UCSD-AML1 (cell line): ENCODE data around the gene NAALAD2.
"Not testable (repeated sequence)": the region's sequence is repeated elsewhere in the genome, so short reads cannot be mapped to it uniquely, and the experiment has no call there.

Experiments used
- DNase-seq: peaks from one replicate; lab custom pipeline; 2025; ENCODE audit not compliant: unreplicated experiment; lab: John Stamatoyannopoulos, UW

NAALAD2 gene

DNA sequence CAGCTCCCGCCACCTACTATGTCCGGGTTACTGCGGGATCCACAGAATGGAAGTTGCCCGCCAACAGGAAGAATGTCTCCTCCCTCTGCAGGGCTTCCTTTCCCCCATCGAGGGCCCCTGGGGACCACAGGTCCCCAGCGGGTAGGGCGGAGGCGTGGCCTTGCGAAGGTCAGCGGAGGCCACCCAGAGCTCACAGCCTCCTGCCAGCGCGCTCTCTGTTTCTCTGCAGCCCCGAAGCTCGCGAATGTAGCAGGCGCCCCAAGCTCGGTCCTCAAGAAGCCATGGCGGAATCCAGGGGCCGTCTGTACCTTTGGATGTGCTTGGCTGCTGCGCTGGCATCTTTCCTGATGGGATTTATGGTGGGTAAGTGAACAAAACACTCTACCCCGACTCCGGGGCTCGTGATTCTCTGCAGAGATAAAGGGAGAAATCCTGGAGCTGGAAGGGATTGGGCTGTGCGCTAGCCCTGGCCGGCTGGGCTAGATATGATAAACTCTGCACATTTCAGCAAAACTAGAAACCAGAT, at the start of gene NAALAD2:
Gene NAALAD2 (plus strand): TSS at position 186 of the 526 bp plus-strand sequence. CDS start 96 bp downstream, at position 282.
- DNase-seq: no peak

DNA sequence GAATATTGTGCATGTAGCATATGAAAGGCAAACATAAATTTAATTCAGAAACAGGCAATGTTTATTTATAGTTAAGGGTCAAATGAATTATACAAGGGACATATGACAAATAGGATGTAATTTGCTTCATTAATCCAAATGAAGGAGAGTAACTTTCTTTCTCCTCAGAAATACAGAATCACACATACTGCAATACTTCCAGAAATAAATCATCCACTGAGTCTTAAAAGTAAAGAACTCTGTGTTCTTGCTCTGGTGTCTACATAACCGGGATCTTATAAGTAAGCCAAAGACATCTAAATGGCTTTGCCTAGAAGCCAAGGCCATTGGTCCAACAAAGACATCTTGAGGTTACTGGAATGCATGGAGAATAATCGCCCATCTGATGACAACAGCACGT, 48.8 kb upstream of the NAALAD2 start, which contains the start of gene UBTFL1:
Gene UBTFL1 (plus strand): TSS at position 301 of the 400 bp plus-strand sequence. CDS start 0 bp downstream, at position 301.
- not testable (repeated sequence) for DNase-seq

DNA sequence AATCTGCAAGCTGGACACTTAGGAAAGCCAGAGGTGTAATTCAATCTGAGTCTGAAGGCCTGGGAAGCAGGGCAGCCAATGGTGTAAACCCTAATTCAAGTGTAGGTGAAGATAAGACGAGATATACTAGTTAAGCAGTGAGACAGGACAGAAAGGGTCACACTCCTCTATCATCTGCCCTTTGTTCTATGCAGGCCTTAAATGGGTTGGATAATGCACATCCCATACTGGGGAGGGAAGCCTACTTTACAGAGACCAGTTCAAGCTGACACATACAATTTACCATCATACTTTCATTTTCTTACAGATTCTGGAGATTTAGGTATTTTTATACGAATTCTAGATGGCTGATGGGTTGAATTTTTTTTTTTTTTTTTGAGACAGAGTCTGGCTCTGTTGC, 45.7 kb upstream of the NAALAD2 start:
- not testable (repeated sequence) for DNase-seq

DNA sequence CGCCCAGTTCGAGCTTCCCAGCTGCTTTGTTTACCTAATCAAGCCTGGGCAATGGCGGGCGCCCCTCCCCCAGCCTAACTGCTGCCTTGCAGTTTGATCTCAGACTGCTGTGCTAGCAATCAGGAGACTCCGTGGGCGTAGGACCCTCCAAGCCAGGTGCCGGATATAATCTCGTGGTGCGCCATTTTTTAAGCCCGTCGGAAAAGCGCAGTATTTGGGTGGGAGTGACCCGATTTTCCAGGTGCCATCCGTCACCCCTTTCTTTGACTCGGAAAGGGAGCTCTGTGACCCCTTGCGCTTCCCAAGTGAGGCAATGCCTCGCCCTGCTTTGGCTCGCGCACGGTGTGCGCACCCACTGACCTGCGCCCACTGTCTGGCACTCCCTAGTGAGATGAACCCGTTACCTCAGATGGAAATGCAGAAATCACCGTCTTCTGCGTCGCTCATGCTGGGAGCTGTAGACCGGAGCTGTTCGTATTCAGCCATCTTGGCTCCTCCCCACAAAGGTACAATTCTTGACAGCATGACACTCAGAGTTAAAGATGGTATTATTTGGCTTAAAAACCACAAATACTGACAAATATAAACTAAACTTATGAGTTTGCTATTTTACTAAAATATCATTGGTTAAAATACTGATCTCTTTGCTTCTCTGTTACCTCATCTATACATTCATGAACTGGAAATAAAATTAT, 39.1 kb upstream of the NAALAD2 start:
- not testable (repeated sequence) for DNase-seq

DNA sequence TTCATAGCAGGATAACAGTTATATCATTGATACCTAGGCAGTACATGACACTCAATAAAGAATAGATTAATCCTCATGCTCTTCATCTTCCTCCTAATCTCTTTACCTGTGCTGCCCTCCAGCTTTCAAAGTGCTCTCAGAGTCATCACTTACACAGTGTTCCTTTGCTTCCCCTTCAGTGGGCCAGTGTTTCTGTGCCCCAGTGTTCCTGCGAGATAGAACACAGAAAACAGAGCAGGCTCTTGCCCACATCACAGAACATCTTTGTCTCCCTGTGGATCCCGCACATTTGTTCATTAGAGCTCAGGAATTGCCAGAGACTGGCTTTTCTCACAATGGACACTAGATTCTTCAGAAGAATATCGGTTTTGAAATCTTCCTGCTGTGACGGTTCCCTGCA, 36.2 kb upstream of the NAALAD2 start:
- DNase-seq: not testable (repeated sequence)

DNA sequence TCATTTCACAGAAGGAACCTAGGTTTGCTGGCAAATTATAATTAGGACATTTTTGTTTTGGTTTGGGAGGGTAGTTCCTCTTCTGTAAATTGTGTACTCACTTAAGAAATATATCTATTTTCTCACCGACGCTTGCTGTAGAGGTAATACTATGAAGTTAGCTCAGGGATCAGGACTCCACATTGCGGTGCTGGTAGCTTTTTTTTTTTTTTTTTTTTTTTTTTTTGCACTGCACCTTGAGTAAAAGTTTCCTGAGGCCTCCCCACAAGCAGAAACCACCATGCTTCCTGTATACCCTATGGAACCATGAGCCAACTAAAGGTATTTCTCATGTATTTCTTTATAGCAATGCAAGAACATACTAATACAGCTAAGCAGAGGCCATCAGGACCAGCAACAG, 34.0 kb upstream of the NAALAD2 start:
- DNase-seq: no peak

DNA sequence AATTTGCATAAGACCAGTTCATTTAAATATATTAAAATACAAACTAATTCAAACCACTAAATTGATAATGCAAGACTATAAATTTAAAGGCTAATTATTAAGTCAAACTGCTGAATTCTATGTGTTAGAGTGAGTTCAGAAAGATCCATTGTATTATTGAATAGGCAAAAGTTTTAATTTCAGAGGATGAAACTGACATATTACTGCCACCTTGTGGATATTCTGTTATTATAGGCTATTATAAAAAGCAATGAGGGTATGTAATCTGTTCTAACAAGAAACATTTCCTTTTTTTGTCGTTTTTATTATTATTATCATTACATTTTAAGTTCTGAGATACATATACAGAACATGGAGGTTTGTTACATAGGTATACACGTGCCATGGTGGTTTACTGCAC, 20.9 kb upstream of the NAALAD2 start:
- DNase-seq: no peak

DNA sequence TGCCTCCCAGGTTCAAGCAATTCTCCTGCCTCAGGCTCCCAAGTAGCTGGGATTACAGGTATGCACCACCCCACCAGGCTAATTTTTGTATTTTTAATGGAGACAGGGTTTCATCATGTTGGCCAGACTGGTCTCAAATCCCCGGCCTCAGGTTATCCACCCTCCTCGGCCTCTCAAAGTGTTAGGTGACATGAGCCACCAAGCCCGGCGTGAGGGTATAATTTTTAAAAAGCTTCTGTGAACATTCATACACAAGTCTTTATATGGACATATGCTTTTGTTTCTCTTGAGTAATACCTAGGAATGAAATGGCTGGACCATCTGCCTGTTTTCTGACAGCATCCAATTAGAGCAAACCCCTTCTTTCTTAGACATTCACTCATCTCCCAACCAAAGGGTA, 14.3 kb upstream of the NAALAD2 start:
- DNase-seq: no peak

DNA sequence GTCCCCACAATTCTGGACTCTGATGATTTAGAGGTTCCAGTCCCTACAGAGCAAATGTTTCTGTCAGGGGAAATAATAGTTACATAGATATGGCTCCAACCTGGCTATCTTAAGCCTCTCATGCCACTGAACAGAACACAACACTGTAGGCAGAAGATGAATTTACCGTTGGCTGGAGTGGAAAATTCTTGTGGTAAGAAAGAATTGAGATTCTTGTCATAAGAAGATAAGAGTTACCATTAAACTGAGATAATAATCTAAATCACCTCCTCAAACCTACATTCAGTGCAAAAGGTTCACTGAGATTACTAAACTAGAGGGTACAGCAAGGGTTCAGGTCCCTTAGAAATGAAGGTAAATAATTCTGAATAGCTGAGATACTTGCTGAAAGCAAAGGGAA, 10.1 kb upstream of the NAALAD2 start:
- no peak for DNase-seq

DNA sequence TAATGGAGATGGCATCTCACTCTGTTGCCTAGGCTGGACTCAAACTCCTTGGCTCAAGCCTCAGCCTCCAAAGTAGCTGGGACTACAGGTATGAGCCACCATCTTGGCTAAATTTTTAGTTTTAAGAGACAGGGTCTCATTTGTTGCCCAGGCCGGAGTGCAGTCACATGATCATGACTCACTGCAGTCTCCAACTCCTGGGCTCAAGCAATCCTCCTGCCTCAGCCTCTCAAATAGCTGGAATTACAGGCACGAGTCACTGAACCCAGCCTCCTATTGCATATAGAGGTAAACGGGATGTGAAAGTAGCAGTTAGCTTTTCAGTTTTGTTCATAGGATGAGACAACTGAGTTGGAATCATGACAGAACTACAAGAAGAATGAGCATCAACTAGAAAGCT, 9.5 kb upstream of the NAALAD2 start:
- no peak for DNase-seq

DNA sequence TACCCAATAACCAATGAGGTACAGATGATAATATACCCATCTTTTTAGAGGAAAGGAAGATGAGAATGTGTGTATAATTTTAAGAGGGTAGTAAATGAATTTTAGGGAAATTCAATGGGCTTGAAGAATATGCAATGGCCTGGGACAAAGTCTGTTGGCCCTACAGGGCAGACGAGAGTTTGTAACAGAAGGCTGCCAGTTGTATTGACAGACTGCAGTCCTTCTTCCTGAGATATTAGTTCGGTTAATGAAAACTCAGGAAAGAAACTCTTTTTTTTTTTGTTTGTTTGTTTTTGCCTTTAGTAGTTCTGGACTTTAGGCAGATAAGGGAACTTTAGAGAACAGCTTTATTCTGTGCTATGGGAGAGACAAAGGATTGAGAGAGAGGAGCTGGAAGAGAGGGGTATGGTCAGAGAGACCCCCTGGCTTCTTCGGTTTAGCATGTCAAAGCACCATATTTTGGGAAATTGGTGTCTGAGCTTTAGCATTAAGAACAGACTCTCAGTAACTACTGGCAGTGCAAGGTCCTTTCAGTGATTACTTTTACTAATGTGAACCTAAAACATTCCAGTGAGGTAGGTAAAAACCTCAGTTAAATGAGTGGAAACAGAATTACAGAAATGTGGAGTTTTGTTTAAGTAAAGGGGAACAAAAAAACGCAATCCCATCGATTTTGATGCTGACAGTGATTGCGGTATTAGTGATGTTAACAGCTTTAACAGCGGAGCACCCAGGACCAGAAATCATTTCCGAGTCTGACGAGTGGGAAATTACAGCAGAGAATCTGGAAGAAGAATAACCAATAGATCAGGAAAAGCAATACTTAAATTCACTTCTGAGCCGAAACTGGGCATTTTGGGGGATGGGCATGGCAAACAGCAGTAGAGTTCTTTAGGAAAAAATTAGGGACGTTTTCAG, 644 bp upstream of the NAALAD2 start:
- no peak for DNase-seq

DNA sequence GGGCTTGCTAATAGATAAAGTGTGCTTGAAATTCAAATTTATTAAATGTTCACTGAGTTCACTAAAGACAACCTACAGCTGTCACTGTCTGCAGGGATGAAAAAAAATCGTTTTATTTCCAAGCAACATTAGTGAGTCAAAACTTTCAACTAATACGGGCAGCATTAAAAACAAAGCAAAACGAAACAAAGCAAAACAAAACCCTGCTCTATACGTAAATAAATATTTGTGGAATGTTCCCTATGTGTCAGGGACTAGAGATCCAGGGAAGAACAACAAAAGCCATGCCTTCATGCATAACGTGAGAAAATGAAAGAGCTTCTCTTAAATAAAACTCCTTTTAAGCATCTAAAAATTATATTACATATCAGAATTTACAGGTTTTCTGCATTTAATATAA, 553 bp downstream of the NAALAD2 start:
- no peak for DNase-seq

DNA sequence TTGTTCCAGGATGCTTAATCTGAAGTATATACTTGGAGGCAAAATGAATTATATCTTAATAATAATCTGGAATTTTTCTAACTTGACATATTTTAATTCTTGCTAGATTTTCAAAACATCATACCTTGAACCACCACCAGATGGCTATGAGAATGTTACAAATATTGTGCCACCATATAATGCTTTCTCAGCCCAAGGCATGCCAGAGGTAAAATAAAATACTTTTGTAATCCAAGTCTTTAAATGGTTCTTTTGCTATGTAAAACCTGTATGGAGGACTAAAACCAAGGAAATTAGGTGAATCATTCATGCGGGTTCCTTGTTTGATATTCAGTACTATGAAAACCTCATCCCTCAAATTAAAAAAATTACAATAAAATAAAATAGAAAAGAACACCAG, 14.4 kb downstream of the NAALAD2 start:
- no peak for DNase-seq

DNA sequence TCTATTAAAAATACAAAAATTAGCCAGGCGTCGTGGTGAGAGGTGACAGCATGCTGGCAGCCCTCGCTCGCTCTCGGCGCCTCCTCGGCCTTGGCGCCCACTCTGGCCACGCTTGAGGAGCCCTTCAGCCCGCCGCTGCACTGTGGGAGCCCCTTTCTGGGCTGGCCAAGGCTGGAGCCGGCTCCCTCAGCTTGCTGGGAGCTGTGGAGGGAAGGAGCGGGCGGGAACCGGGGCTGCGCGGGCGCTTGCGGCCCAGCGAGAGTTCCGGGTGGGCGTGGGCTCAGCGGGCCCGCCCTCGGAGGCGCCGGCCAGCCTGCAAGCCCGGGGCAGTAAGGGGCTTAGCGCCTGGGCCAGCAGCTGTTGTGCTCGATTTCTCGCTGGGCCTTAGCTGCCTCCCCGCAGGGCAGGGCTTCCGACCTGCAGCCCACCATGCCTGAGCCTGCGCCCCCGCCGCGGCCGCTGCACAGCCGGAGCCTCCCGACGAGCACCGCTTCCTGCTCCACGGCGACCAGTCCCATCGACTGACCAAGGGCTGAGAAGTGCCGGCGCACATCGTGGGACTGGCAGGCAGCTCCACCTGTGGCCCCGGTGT, 32.6 kb downstream of the NAALAD2 start:
- not testable (repeated sequence) for DNase-seq

DNA sequence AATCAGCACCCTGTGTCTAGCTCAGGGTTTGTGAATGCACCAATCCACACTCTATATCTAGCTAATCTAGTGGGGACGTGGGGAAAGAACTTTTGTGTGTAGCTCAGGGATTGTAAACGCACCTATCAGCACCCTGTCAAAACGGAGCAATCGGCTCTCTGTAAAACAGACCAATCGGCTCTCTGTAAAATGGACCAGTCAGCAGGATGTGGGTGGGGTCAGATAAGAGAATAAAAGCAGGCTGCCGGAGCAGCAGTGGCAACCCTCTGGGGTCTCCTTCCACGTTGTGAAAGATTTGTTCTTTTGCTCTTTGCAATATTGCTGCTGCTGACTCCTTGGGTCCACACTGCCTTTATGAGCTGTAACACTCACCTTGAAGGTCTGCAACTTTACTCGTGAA, 33.2 kb downstream of the NAALAD2 start:
- DNase-seq: not testable (repeated sequence)

DNA sequence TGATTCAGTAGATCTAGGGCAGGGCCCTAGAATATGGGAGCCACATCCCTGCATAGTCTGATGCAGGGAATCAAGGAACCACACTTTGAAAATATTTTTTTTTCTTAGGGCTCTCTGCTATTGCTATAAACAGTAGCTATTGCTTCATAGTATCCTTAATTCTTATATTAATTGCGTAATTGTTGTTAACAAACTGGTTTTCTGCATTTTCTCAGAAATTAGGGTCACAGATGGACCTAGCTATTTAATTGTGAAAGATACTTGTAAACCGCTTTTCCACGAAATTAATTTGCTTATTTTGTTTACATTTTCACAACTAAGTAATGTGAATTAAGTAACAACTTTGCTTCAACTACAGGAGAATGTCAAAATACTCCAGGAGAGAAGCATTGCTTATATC, 34.1 kb downstream of the NAALAD2 start:
- no peak for DNase-seq

DNA sequence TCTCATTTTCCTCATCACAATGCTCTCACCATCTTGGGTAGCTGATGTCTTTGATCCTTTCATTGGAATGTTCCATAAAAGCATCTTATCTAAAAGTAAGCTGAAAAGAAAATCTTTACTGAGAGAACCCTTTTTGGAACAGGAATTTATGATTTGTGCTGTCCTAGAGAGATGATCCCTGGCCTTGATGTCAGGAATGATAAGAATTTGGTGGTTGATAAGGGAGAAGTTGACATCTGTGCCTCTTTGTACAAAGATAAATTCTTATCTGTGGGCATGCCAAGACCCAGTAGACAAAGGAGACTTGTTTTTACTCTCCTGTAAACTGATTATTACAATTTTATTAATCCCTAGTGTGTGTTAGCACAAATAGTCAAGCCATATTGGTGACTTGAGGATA, 36.9 kb downstream of the NAALAD2 start:
- DNase-seq: no peak

DNA sequence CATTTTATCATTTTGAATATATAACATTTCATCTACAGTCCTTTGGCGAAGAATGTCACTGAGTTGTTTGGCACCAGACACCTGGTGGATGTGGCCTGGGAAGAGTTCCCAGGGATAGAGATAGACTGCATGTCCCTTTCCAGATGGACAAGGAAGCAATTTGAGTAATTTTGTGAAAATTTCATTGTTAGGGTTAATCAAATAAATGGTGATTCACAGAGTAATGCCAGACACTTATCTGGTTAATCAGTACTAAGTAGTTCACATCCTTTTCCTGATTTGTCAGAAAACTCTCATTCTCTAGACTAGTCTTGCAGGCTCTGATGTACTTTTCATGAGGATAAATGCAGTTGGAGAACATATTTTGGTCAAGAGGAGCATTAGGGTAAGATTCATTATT, 41.6 kb downstream of the NAALAD2 start:
- no peak for DNase-seq

DNA sequence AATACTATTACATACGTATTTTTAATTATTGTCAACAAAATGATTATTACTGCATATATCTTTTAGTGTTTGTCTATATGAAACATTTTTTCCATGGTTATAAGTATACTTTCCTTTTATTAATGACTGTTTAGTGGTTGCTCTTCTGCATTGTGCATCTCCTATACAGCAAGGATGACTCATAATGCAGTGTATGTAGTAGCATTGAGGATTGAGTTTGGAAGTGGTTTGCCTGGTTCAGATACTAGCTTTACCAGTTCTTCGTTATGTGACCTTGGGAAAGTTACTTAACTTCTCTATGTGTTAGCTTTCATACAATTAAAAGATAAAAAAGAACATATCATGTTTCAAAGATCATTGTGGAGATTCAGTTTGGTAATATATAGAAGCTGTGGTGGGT, 44.3 kb downstream of the NAALAD2 start:
- DNase-seq: no peak

DNA sequence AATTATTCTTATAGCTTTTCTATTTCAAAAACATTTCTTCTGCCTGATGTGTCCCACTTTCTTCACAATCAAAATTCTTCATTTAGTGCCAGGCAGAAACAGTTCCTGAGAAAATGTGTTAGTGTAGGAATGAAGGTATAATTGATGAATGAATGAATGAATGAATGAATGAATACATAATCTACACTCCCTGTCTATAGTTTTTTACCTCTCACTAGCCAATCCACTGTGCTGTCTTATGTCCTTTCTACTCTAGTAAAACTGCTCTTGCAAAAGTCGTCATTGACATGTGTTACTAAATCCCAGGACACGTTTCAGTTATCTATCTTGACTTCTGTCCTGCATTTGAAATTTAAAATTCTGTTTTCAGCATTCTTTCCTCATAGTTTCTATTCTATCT, 45.5 kb downstream of the NAALAD2 start:
- no peak for DNase-seq

DNA sequence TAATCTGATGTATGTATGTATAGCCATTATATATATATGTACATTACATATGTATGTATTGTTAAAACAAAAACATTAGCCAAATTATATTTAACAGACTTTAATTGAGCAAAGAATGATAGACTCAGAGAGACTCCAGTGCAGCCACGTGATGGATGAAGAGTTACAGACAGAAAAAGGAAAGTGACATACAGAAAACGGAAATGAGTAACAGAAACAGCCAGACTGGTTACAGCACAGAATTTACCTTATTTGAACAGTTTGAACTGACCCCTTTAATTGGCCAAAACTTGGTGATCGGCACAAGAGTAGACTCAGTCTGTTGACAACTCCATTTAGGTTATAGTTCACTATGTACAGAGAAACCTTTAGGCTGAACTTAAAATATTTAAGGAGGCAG, 53.4 kb downstream of the NAALAD2 start:
- DNase-seq: no peak

DNA sequence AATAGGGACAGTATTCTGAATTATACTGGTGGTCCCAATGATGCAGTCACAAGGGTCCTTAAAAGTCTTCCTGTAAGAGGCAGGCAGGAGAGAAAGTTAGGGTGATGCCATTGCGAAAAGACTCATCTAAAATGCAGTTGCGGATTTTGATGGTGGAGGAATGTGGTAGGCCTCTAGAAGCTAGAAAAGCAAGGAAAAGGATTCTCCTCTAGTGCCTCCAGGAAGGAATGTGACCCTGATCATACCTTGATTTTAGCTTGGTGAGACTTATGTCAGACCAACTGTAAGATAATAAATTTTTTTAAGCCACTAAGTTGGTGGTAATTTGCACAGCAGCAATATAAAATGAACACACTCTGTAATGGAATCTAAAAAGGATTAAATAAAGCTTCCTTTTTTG, 54.5 kb downstream of the NAALAD2 start:
- no peak for DNase-seq
